ENCODE measurements around the gene FRZB.

DNA sequence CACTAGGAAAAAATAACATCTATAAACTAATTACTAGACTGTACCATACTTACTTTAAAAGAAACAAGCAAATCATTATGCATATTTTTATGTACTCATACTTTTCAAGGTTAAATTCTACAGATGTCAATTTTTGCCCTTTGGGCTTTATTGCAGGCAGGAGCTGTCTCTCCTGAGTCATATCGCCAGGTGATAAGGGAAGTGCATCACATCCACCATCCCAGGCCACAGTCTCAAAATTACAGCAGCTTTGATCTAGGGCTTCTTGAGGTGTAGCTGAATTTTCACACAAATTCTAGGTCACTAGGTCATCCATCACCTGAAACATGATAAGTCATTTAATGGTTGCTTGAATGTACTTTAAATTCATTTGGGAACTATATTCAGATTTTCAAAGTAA is 38.4 kb upstream of the FRZB start:
- TF ChIP-seq, protein P1, sequence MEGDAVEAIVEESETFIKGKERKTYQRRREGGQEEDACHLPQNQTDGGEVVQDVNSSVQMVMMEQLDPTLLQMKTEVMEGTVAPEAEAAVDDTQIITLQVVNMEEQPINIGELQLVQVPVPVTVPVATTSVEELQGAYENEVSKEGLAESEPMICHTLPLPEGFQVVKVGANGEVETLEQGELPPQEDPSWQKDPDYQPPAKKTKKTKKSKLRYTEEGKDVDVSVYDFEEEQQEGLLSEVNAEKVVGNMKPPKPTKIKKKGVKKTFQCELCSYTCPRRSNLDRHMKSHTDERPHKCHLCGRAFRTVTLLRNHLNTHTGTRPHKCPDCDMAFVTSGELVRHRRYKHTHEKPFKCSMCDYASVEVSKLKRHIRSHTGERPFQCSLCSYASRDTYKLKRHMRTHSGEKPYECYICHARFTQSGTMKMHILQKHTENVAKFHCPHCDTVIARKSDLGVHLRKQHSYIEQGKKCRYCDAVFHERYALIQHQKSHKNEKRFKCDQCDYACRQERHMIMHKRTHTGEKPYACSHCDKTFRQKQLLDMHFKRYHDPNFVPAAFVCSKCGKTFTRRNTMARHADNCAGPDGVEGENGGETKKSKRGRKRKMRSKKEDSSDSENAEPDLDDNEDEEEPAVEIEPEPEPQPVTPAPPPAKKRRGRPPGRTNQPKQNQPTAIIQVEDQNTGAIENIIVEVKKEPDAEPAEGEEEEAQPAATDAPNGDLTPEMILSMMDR (IDR thresholded peaks at IDR 0.05; ENCODE audit: low read length): no peak
- no peak for TF ChIP-seq EZH2 (IDR thresholded peaks at IDR 0.05; ENCODE audit: borderline replicate concordance, low read length)

All from OCI-LY1 (cell line).